ENCODE data around the gene NTNG2. TPM values are rescaled to one million over a fixed set of nuclear protein-coding genes. Genes with fewer than 3 reads are reported as not detected.
"Not testable (repeated sequence)": the region's sequence is repeated elsewhere in the genome, so short reads cannot be mapped to it uniquely, and the experiment has no call there.

The NTNG2 gene
- polyA plus RNA-seq, 3 donors: 0.55 to 0.79 (median 0.67) TPM

DNA sequence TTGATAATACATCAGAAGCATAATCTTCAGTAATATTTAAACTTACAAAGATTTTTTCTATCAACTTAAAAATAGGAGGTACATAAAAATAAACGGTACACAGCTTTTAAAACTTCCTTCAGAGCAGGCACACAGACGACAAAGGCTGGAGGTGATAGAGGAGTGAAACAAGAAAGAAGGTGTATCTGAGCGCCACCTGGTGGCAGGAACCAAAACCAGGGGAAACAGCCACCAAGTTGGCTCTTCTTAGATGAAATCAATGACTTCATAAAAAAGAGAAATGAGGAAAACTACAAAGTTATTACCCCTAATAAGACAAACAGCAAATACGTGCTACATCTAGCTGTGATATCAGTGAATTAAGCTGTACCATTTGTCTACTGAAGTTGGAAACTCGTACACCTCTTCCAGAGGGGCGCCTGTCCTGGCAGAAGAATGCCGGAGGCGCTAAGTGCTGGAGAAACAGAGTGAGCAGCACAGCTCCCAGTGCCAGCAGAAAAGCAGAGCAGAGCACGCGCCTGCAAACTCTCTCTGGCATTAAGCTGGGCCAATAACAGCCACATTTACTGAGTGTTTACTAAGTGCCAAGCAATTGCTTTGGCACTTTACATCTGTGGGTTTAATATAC, 107.0 kb downstream of the NTNG2 start:
- WGBS, 3 donors: 52 to 59% (median 57%) methylated on average over 10 of the region's 10 CpGs
- no peak overlapping the region for H3K27ac ChIP-seq (ENCODE audit: low read depth, low read length)

DNA sequence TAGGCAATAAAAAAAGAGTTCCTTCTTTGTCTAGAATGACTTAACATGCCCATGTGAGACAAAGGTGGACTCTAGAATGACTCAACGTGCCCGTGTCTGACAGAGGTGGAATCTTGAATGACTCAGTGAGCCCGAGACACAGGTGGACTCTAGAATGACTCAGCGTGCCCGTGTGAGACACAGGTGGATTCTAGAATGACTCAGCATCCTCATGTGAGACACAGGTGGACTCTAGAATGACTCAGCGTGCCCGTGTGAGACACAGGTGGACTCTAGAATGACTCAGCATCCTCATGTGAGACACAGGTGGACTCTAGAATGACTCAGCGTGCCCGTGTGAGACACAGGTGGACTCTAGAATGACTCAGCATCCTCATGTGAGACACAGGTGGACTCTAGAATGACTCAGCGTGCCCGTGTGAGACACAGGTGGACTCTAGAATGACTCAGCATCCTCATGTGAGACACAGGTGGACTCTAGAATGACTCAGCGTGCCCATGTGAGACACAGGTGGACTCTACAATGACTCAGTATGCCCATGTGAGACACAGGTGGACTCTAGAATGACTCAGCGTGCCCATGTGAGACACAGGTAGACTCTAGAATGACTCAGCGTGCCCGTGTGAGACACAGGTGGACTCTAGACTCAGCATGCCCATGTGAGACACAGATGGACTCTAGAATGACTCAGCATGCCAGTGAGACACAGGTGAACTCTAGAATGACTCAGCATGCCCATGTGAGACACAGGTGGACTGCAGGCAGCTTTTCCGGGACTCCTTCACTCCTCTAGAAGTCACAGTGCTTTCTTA, 108.1 kb downstream of the NTNG2 start:
- 79 to 85% (median 81%) methylated on average over 10 to 12 of the region's 16 CpGs for WGBS, 3 donors
- H3K27ac ChIP-seq (ENCODE audit: low read depth, low read length): not testable (repeated sequence)

DNA sequence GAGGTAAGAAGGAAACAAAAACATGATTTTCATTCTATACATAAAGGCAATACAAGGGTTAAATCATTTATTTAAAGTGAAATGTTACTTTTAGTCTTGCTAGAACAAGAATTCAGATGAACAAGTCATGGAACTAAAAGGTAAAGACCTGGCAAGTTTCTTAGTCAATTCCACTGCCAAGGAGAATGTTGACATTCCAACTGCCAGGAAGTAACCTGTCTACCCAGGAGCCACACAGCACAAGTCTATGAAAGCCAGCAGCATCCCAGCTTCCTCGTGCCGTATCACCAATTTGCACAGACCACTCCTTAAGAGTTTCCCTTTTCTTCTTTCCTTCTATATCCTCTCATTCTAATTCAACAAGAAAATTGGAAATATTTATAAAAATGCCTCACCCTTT, 113.0 kb downstream of the NTNG2 start:
- WGBS, 3 donors: 77 to 88% (median 80%) methylated on average over 2 of the region's 2 CpGs

DNA sequence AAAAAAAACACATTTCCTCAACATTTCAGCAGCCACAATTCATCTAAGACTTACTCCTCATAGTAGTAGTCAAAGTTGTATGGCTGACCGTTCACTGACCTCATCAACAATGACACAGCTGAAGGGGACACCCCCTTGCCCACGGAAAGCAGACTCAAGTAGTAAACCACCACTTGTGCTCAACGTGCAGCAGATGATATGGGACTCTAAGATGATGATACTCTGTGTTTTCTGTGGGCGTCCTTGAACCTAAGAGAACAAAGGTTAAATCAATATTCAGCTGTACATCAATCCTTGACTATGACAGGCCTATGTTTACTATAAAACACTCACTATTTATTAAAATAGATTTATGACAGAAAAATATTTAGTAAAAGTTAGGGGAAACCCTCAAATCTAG, 121.3 kb downstream of the NTNG2 start:
- 55 to 75% (median 75%) methylated on average over 4 of the region's 4 CpGs for WGBS, 3 donors
- no peak overlapping the region for H3K27ac ChIP-seq (ENCODE audit: low read depth, low read length)

More for the DNA sequence above, 113.0 kb downstream of the NTNG2 start:
- no peak overlapping the region for H3K27ac ChIP-seq (ENCODE audit: low read depth, low read length)

DNA sequence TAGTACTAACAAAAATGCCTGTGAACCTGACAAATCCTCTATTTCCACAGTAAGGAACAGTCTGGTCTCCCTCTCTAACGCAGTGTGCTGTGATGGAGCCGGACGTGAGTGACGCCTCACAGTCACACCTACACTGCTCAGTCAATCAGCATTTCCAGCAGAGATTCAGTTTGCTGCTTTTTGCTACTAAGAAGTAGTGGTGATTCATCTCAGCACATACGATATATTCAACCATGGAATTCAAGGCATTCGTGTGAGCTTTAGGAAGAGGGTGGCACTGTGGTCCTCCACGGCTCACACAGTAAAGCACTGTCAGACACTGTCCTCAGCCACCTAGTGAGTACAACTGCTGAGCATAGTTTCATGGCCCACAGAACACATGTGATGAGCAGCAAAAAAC, 122.0 kb downstream of the NTNG2 start:
- WGBS, 3 donors: 87 to 95% (median 90%) methylated on average over 7 of the region's 7 CpGs
- H3K27ac ChIP-seq (ENCODE audit: low read depth, low read length): no peak overlapping the region

DNA sequence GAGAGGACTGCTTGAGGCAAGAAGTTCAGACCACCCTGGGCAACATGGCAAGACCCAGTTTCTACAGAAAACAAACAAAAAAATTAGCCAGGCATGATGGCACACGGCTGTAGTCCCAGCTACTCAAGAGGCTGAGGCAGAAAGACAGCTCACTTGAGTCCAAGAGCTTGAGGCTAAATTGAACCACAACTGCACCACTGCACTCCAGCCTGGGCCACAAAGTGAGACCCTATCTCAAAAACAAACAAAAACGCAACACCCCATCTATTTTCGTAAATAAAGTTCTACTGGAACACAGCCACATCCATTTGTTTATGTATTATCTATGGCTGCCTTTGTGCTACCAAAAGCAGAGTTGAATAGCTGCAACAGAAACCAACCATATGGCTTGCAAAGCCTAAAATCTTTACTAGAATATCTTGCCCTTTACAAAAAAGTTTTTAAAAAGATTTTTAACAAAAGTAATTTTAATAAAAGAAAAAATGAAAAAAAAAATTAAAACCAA, 125.5 kb downstream of the NTNG2 start:
- 73 to 88% (median 85%) methylated on average over 3 of the region's 3 CpGs for WGBS, 3 donors
- no peak overlapping the region for H3K27ac ChIP-seq (ENCODE audit: low read depth, low read length)

DNA sequence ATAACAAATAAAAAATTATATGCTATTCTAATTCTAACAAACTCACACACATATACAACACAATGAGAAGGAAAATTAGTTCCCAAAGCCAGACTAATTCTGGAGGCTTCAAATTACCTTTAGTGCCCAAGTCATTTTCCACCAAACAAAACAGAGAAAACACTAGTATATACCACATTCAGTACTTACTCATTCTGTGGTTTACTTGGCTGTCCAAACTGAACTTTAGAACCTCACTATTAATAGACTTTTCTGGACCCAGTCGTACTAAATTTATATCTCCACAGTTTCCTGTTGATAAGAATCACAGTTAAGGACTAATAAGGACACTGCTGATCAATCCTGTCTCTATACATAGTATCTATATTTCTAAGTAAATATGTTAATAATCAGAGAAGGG, 126.5 kb downstream of the NTNG2 start:
- no peak overlapping the region for H3K27ac ChIP-seq (ENCODE audit: low read depth, low read length)
- WGBS, 3 donors: 18 to 31% (median 23%) methylated on average over 1 of the region's 1 CpG

DNA sequence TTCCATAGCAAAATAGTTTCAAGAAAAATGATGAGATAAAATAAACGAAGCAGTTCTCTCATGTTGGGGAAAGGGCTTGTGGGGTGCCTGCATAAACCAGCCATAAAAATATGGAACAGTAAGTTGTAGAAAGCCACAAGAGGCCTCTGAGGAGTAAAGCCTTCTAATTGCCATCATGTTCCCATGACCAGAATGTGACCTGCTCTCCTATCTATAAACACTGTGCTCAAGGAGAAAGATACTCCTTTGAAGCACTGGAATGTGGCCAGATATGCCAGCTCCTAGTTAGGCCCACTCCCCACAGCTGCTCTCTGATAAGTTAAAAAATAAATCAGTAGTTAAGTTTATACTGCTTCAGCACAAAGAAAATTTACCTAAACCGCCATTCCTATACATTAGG, 127.1 kb downstream of the NTNG2 start:
- H3K27ac ChIP-seq (ENCODE audit: low read depth, low read length): no peak overlapping the region
- WGBS, 3 donors: 55 to 69% (median 65%) methylated on average over 2 of the region's 2 CpGs

DNA sequence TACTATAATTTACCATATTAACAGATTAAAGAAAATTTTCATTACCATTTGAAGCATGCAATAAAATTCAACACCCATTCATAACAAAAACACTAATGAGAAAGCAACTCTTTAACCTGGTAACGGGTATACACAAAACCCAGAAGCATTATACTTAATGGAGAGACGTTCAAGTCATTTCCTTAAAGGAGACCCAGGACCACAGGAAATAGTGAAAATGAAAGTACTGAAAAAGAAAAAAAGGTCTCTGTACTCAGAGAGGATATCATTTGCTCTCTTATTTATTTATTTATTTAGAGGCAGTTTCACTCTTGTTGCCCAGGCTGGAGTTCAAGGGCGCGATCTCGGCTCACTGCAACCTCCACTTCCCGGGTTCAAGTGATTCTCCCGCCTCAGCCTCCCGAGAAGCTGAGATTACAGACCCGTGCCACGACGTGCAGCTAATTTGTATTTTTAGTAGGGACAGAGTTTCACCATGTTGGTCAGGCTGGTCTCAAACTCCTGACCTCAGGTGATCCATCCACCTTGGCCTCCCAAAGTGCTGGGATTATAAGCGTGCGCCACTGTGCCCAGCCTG, 131.4 kb downstream of the NTNG2 start:
- 89 to 96% (median 91%) methylated on average over 13 of the region's 13 CpGs for WGBS, 3 donors
- H3K27ac ChIP-seq (ENCODE audit: low read depth, low read length): no peak overlapping the region

Other genes with a start within 250 kb of the NTNG2 start
- 10 to 100 TPM in 2 of 3 donors, 1 to 10 TPM in 1; 6.7 to 15.3 (median 13.0) TPM for gene MED27, start 82.2 kb upstream of the NTNG2 start, polyA plus RNA-seq
- 10 to 100 TPM in 2 of 3 donors, 1 to 10 TPM in 1; 9.0 to 17.1 (median 15.1) TPM for gene SETX, start 192.9 kb downstream of the NTNG2 start, polyA plus RNA-seq
- 10 to 100 TPM in 2 of 3 donors, 1 to 10 TPM in 1; 8.8 to 11.5 (median 11.3) TPM for gene TTF1, start 244.8 kb downstream of the NTNG2 start, polyA plus RNA-seq
- not detected for gene CFAP77, start 248.2 kb downstream of the NTNG2 start, polyA plus RNA-seq